H1 (cell line): ENCODE results near the gene DAP. TPM values are rescaled to one million over a fixed set of nuclear protein-coding genes. Genes with fewer than 3 reads are reported as not detected.

ENCODE experiments used
- CTCF ChIA-PET: fragments of 300-600 bp; sonication (Branson Sonifier 250); formaldehyde crosslinking; loops from one replicate; lab custom pipeline; 2021; ENCODE audit not compliant: partially characterized antibody; lab: Charles Lee
- POLR2A ChIA-PET: fragments of 300-600 bp; sonication (Branson Sonifier 250); formaldehyde crosslinking; loops from one replicate; lab custom pipeline; 2021; ENCODE audit warnings: inconsistent platforms; ENCODE audit not compliant: partially characterized antibody; lab: Charles Lee
- DNase-seq, 2 experiments: peaks; one replicate each; pipeline versions ENCODE4 v3.0.0 to v3.0.0-alpha.2; 2010 to 2022; ENCODE audit warnings: low spot score in 2 of 2, low read depth in 1 of 2, mixed read lengths in 1 of 2
- FAIRE-seq: peaks from 2 replicates; lab custom pipeline; 2011; peaks lifted over from hg19 to GRCh38; lab: Jason Lieb, UNC
- H2AFZ ChIP-seq: 2 replicates; pipeline ENCODE4 v1.8.1; 2012; ENCODE audit warnings: low read length, inconsistent platforms
- H2AK5ac ChIP-seq: 2 replicates; pipeline ENCODE4 v1.6.1; 2013; ENCODE audit warnings: low read depth, low read length
- H2BK120ac ChIP-seq: replicated peaks from 2 replicates; pipeline ENCODE3; 2013; ENCODE audit warnings: low read depth, low read length, inconsistent platforms
- H2BK12ac ChIP-seq: 2 replicates; pipeline ENCODE4 v1.6.1; 2013; ENCODE audit warnings: low read depth, low read length
- H2BK15ac ChIP-seq: 2 replicates; pipeline ENCODE4 v1.6.1; 2013; ENCODE audit warnings: low read length
- H2BK20ac ChIP-seq: 2 replicates; pipeline ENCODE4 v1.6.1; 2013; ENCODE audit warnings: low read length
- H2BK5ac ChIP-seq: 2 replicates; pipeline ENCODE4 v1.6.1; 2013; ENCODE audit warnings: low read depth, low read length
- H3K14ac ChIP-seq: 2 replicates; pipeline ENCODE4 v1.6.1; 2013; ENCODE audit warnings: inconsistent platforms; ENCODE audit not compliant: insufficient read length
- H3K18ac ChIP-seq: 2 replicates; pipeline ENCODE4 v1.6.1; 2013; ENCODE audit warnings: low read length; ENCODE audit errors: extremely low read depth
- H3K23ac ChIP-seq: 2 replicates; pipeline ENCODE4 v1.6.1; 2013; ENCODE audit warnings: inconsistent platforms; ENCODE audit not compliant: insufficient read length
- H3K23me2 ChIP-seq: 2 replicates; pipeline ENCODE4 v1.6.1; 2013; ENCODE audit warnings: low read depth, low read length
- H3K27ac ChIP-seq: 2 replicates; pipeline ENCODE4 v1.6.1; 2011; ENCODE audit warnings: low read depth, low read length, inconsistent platforms
- H3K27me3 ChIP-seq, 4 experiments: replicated peaks in 1 of 4; 1 replicate in 1 of 4; 2 replicates in 3 of 4; pipeline versions ENCODE4 v1.6.1 to v1.8.1; 2011 to 2013; ENCODE audit warnings: low read length in 3 of 4, mild to moderate bottlenecking in 3 of 4, inconsistent platforms in 2 of 4, mixed read lengths in 2 of 4, moderate library complexity in 1 of 4; ENCODE audit not compliant: control insufficient read depth in 3 of 4, insufficient read depth in 3 of 4; ENCODE audit errors: extremely low read depth in 1 of 4
- H3K36me3 ChIP-seq, 4 experiments: 2 replicates each; pipeline versions ENCODE4 v1.6.1 to v1.8.1; 2011 to 2013; ENCODE audit warnings: mild to moderate bottlenecking in 4 of 4, low read length in 3 of 4, moderate library complexity in 2 of 4, control low read depth in 1 of 4, inconsistent platforms in 1 of 4; ENCODE audit not compliant: insufficient read depth in 4 of 4, control insufficient read depth in 2 of 4
- H3K4ac ChIP-seq: replicated peaks from 2 replicates; pipeline ENCODE3; 2013; ENCODE audit warnings: low read length, low read depth, mixed read lengths, inconsistent platforms; ENCODE audit not compliant: insufficient read length
- H3K4me1 ChIP-seq, 4 experiments: replicated peaks in 1 of 4; 1 replicate in 1 of 4; 2 replicates in 3 of 4; pipeline versions ENCODE4 v1.6.1 to v1.8.1; 2011 to 2013; ENCODE audit warnings: low read length in 3 of 4, inconsistent platforms in 2 of 4, mixed read lengths in 1 of 4; ENCODE audit not compliant: insufficient read depth in 4 of 4, control insufficient read depth in 3 of 4
- H3K4me2 ChIP-seq, 2 experiments: 2 replicates each; pipeline versions ENCODE4 v1.6.1 to v1.8.1; 2011 to 2013; ENCODE audit warnings: low read depth in 2 of 2, low read length in 2 of 2, control low read depth in 1 of 2, inconsistent platforms in 1 of 2, mild to moderate bottlenecking in 1 of 2; ENCODE audit not compliant: insufficient read depth in 1 of 2
- H3K4me3 ChIP-seq, 4 experiments: fragments of 200-600, 300-600 bp in 1 of 4; sonication (generic), shearing (Covaris generic), sonication (Bioruptor Twin) in 1 of 4; 2 replicates each; pipeline versions ENCODE4 v1.5.1 to v1.8.1; 2011 to 2016; ENCODE audit warnings: low read length in 4 of 4, low read depth in 3 of 4, control low read depth in 2 of 4, inconsistent platforms in 2 of 4, mild to moderate bottlenecking in 2 of 4, mixed read lengths in 1 of 4, moderate library complexity in 1 of 4; ENCODE audit not compliant: insufficient read depth in 2 of 4; ENCODE audit errors: extremely low read depth in 1 of 4
- H3K56ac ChIP-seq: replicated peaks from 2 replicates; pipeline ENCODE3; 2013; ENCODE audit warnings: low read depth, mild to moderate bottlenecking, mixed read lengths, low read length, inconsistent platforms; ENCODE audit not compliant: insufficient read length
- H3K79me1 ChIP-seq: 2 replicates; pipeline ENCODE4 v1.6.1; 2013; ENCODE audit warnings: low read depth, low read length, control low read depth
- H3K79me2 ChIP-seq, 2 experiments: 2 replicates each; pipeline versions ENCODE4 v1.6.1 to v1.8.1; 2012 to 2013; ENCODE audit warnings: low read length in 2 of 2, mild to moderate bottlenecking in 2 of 2, inconsistent platforms in 1 of 2; ENCODE audit not compliant: insufficient read depth in 2 of 2, control insufficient read depth in 1 of 2
- H3K9ac ChIP-seq, 4 experiments: replicated peaks in 1 of 4; 1 replicate in 1 of 4; 2 replicates in 3 of 4; pipeline versions ENCODE4 v1.6.1 to v1.8.1; 2011 to 2013; ENCODE audit warnings: low read depth in 3 of 4, low read length in 3 of 4, control low read depth in 2 of 4, mild to moderate bottlenecking in 2 of 4, moderate library complexity in 2 of 4, inconsistent platforms in 1 of 4; ENCODE audit errors: extremely low read depth in 1 of 4
- H3K9me3 ChIP-seq, 2 experiments: 2 replicates each; pipeline versions ENCODE4 v1.6.1 to v1.8.1; 2012 to 2013; ENCODE audit warnings: mild to moderate bottlenecking in 2 of 2, moderate library complexity in 2 of 2, control low read depth in 1 of 2, inconsistent platforms in 1 of 2, low read depth in 1 of 2, low read length in 1 of 2, mixed read lengths in 1 of 2; ENCODE audit not compliant: insufficient read depth in 2 of 2
- H4K20me1 ChIP-seq, 2 experiments: replicated peaks in 1 of 2; 2 replicates each; pipeline versions ENCODE3 to v1.8.1; 2011 to 2013; ENCODE audit warnings: inconsistent platforms in 2 of 2, low read length in 2 of 2, mild to moderate bottlenecking in 1 of 2; ENCODE audit not compliant: insufficient read depth in 2 of 2, control insufficient read depth in 1 of 2
- H4K5ac ChIP-seq: 2 replicates; pipeline ENCODE4 v1.6.1; 2013; ENCODE audit warnings: low read length, low read depth, mixed read lengths, inconsistent platforms; ENCODE audit not compliant: insufficient read length
- H4K8ac ChIP-seq: 2 replicates; pipeline ENCODE4 v1.8.0; 2013; ENCODE audit warnings: mild to moderate bottlenecking, moderate library complexity, low read length, inconsistent platforms; ENCODE audit not compliant: insufficient read depth; ENCODE audit errors: extremely low read depth
- H4K91ac ChIP-seq: replicated peaks from 2 replicates; pipeline ENCODE3; 2013; ENCODE audit warnings: low read length, mixed read lengths, inconsistent platforms; ENCODE audit not compliant: insufficient read length
- BRCA1 ChIP-seq: IDR thresholded peaks from 2 replicates; pipeline ENCODE4 v1.6.1; 2012; ENCODE audit warnings: low read depth, low read length, improper control_type of control experiment
- E2F6 ChIP-seq: IDR thresholded peaks from 2 replicates; pipeline ENCODE4 v1.6.1; 2012; ENCODE audit warnings: inconsistent platforms
- EP300 ChIP-seq, 2 experiments: IDR thresholded peaks; 1 replicate in 1 of 2; 2 replicates in 1 of 2; pipeline ENCODE4 v1.6.1; 2011 to 2012; ENCODE audit warnings: low read depth in 2 of 2, low read length in 2 of 2, mild to moderate bottlenecking in 2 of 2, borderline replicate concordance in 1 of 2, inconsistent platforms in 1 of 2, moderate library complexity in 1 of 2
- ZNF274 ChIP-seq: IDR thresholded peaks from 2 replicates; pipeline ENCODE4 v1.7.0; 2012; ENCODE audit warnings: low read length, borderline replicate concordance; ENCODE audit errors: extremely low read depth
- WGBS, 2 experiments: shearing (Covaris generic) in 1 of 2; methylation state at CpG; one replicate each; pipeline versions ENCODE4 v1.1.6 to v1.1.7; 2013 to 2015; ENCODE audit warnings: low lambda C conversion rate in 2 of 2, mixed read lengths in 2 of 2, inconsistent platforms in 1 of 2, low coverage in 1 of 2, missing lambda C conversion rate in 1 of 2; ENCODE audit not compliant: insufficient replicate concordance in 2 of 2, insufficient coverage in 1 of 2, insufficient read length in 1 of 2; ENCODE audit errors: extremely low coverage in 1 of 2, missing lambda C conversion rate in 1 of 2; 5-methylcytosine and 5-hydroxymethylcytosine counted together
- polyA plus RNA-seq, 7 experiments: library from polyadenylated mRNA; depleted of rRNA in 3 of 7; stranded (reverse) in 5 of 7; unstranded in 2 of 7; fragments of >200 nt in 5 of 7; fragments of 200-250 nt in 2 of 7; gene quantifications; 1 replicate in 5 of 7; 2 replicates in 1 of 7; 4 replicates in 1 of 7; pipeline versions ENCODE4 v1.2.1 to v1.2.3, GENCODE V29; 2011 to 2013; ENCODE audit warnings: missing spikeins in 2 of 7, mixed read lengths in 2 of 7
- total RNA-seq: library from RNA; stranded (reverse); fragmentation: NEBNext Ultra II Directional; extraction: Animal tissue kit (Norgen Biotek cat#: 25700); gene quantifications from 2 replicates; pipeline ENCODE4 v1.2.1, GENCODE V29; 2021

DAP gene
- total and polyA plus RNA-seq, 2 of the 8 experiments (the other 6 are each of a cell fraction or from before 2014, with no cell fraction given), result 26.2 to 44.4 TPM

GRCh38 chr5:10671041-10672008 is 89.7 kb downstream of the DAP start:
- H3K4me2 ChIP-seq, result no peak overlapping the region
- POLR2A ChIA-PET, result no interaction called here
- H4K5ac ChIP-seq, result no peak overlapping the region
- H2BK15ac ChIP-seq, result peak overlapping the region; percentile 16; the same call in 1 of the 2 replicates
- no peaks in the 10 kb centered on the region for H3K79me2 ChIP-seq
- no peak overlapping the region for H3K14ac ChIP-seq
- 90% methylated on average over 14 of the region's 14 CpGs; no CpG with 5 or more reads in 1 of the 2 experiments for WGBS, 2 experiments
- H3K56ac ChIP-seq, result no peak overlapping the region
- H3K23me2 ChIP-seq, result peaks cover 6% of the 10 kb centered on the region; the same call in 1 of the 2 replicates
- TF ChIP-seq BRCA1 (no peak), ZNF274 (no peak), E2F6 (no peak), EP300 (IDR thresholded peaks at IDR 0.05; ENCODE audit: borderline replicate concordance in 1 of 2, low read depth in 2 of 2, low read length in 2 of 2) (no peak)
- no peak overlapping the region for H2AFZ ChIP-seq
- no peaks in the 10 kb centered on the region for H3K9me3 ChIP-seq
- no peaks in the 10 kb centered on the region; the same call in 1 of the 2 replicates for H3K79me1 ChIP-seq
- no peaks in the 10 kb centered on the region for H3K27me3 ChIP-seq
- no peaks in the 10 kb centered on the region for H3K4me1 ChIP-seq
- no peak overlapping the region for H3K4ac ChIP-seq
- no peak overlapping the region for H2BK20ac ChIP-seq
- H2BK12ac ChIP-seq, result no peak overlapping the region
- H3K4me3 ChIP-seq, result no peak overlapping the region
- FAIRE-seq (no peak), DNase-seq (no peak)
- no peak overlapping the region for H3K27ac ChIP-seq
- no peak overlapping the region for H2BK5ac ChIP-seq
- no peak overlapping the region for H2BK120ac ChIP-seq
- CTCF ChIA-PET, result interaction anchor here (0.6 to 3.6 kb wide), 7 partner anchors 9 to 176 kb away, joined by 3 to 22 read pairs (median 4); no protein-coding TSS in a partner anchor
- H3K9ac ChIP-seq, result no peak overlapping the region
- peaks cover 0 to 5% of the 10 kb centered on the region in 2 experiments for H4K20me1 ChIP-seq
- no peak overlapping the region for H4K91ac ChIP-seq
- H4K8ac ChIP-seq, result no peak overlapping the region
- no peak overlapping the region for H2AK5ac ChIP-seq
- no peak overlapping the region for H3K23ac ChIP-seq
- H3K18ac ChIP-seq, result no peak overlapping the region
- no peaks in the 10 kb centered on the region for H3K36me3 ChIP-seq
